Colonic mucosa (tissue), 4 donors: ENCODE results near the gene ANKRD11. TPM values are rescaled to one million over a fixed set of nuclear protein-coding genes. Genes with fewer than 3 reads are reported as not detected.

ENCODE experiments used
- DNase-seq: peaks from one replicate; pipeline ENCODE4 v3.0.0-alpha.2; 2020
- H3K27ac ChIP-seq: fragments of 200-600 bp; one replicate; pipeline ENCODE4 v1.8.0; 2021
- H3K27me3 ChIP-seq: fragments of 200-600 bp; one replicate; pipeline ENCODE4 v1.8.0; 2021
- H3K36me3 ChIP-seq: fragments of 200-600 bp; one replicate; pipeline ENCODE4 v1.8.0; 2021
- H3K4me1 ChIP-seq: fragments of 200-600 bp; one replicate; pipeline ENCODE4 v1.8.0; 2021; ENCODE audit warnings: mild to moderate bottlenecking
- H3K4me3 ChIP-seq: fragments of 200-600 bp; one replicate; pipeline ENCODE4 v1.8.0; 2021
- H3K9ac ChIP-seq, 2 donors: one replicate each; pipeline ENCODE4 v1.7.0; 2013; ENCODE audit warnings: control low read depth in 2 of 2, low read depth in 2 of 2, low read length in 2 of 2
- H3K9me3 ChIP-seq: fragments of 200-600 bp; one replicate; pipeline ENCODE4 v1.8.0; 2021
- intact Hi-C: fragments of 100-400 bp; cut with DNase I; formaldehyde crosslinking; loops from one replicate; pipeline ENCODE4 v1.14.1; 2022
- total RNA-seq, 2 donors: library from RNA; stranded (reverse); fragmentation: NEBNext Ultra II Directional in 1 of 2; extraction: Animal tissue kit (Norgen Biotek cat#: 25700) in 1 of 2; gene quantifications; one replicate each; pipeline ENCODE4 v1.2.1, GENCODE V29; 2021
- TF ChIP-seq, protein P1 (sequence below): fragments of 200-600 bp; IDR thresholded peaks from one replicate; pipeline ENCODE4 v1.8.0; 2022; ENCODE audit warnings: antibody characterized with exemption, mild to moderate bottlenecking
- donor health status: healthy.
- donor health status: DM: no; HTN: no; CAD: no.
- donor health status: DM: no; HTN: no; CAD: no.

Gene ANKRD11
- total RNA-seq, 2 donors from 2014 or later = 69.4 to 129 TPM

DNA sequence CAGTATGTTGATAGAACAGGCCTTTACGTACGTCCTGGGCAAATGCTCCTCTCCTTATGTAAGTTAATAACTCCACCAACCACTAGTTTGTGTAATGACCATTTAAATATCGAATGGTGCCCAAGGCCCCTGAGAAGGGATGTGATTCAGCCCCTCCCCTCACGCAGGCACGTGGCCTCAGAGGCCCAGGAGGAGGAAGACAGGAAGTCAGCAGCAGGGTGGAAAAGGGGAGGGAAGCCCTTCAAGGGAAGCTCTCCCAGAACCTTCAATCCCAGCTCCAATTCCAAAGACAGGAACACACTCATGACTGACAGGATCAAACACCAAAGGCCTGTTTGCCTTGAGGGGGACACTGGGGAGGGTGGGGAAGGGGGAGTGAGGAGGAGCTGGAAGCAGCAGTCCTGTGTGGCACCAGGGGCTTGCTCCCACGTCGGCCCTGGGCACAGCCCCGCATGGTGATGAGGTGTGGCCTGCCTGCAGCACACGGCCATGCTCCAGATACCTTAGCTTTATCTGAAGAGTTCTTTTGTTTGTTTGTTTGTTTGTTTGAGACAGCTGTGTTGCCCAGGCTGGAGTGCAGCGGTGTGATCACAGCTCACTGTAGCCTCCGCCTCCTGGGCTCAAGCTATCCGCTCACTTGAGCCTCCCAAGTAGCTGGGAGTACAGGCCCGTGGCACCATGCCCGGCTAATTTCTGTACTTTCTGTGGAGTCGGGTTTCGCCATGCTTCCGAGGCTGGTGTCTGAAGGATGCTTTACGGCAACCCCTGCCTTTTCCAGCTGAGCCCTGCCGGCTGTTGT, 167.8 kb downstream of the ANKRD11 start:
- Histone ChIP-seq H3K4me1 (peaks cover 34% of the 10 kb centered on the region), H3K4me3 (no peak overlapping the region), H3K9ac (peak overlapping the region in 1 of 2 donors; percentile 19), H3K27me3 (no peaks in the 10 kb centered on the region), H3K36me3 (no peaks in the 10 kb centered on the region), H3K27ac (no peak overlapping the region), H3K9me3 (no peaks in the 10 kb centered on the region)
- TF ChIP-seq, protein P1, sequence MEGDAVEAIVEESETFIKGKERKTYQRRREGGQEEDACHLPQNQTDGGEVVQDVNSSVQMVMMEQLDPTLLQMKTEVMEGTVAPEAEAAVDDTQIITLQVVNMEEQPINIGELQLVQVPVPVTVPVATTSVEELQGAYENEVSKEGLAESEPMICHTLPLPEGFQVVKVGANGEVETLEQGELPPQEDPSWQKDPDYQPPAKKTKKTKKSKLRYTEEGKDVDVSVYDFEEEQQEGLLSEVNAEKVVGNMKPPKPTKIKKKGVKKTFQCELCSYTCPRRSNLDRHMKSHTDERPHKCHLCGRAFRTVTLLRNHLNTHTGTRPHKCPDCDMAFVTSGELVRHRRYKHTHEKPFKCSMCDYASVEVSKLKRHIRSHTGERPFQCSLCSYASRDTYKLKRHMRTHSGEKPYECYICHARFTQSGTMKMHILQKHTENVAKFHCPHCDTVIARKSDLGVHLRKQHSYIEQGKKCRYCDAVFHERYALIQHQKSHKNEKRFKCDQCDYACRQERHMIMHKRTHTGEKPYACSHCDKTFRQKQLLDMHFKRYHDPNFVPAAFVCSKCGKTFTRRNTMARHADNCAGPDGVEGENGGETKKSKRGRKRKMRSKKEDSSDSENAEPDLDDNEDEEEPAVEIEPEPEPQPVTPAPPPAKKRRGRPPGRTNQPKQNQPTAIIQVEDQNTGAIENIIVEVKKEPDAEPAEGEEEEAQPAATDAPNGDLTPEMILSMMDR = no peak
- no peak for DNase-seq
- intact Hi-C loops = no loop called here

DNA sequence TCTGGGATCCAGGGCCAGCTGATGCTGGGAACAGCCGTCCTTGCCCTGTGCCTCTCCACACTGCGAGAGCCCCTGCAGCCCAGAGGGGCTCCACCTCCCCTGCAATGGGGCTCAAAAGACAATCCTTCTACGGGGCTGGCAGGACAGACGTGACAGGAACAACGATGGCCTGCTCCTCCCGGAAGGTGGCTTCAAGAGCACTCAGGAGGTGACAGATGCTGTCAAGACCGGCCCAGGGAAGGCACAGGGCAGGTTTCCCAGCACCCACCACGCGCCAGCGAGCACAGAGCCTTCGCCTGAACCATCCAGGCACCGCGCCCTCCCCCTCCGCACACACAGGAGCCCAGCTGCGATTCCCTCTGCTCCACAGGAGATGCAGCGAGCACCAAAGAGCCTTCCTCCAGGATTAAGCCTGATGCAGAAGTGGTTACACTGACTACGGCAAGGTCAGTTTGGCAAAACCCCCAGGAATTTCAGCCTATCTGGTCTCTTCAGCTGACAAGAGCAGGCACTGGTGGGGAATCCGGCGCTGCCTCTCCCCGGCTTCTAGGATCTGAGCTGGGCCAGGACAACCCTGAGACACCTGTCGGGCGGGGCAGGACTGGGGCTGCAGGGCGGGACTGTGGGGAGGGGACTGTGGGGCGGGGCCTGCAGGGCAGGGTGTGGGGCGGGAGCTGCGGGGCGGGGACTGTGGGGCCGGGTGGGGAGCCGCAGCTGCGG, 169.4 kb downstream of the ANKRD11 start:
- TF ChIP-seq, protein P1 = no peak
- peak overlapping the region; percentile 56 to 66 for H3K9ac ChIP-seq
- no peaks in the 10 kb centered on the region for H3K9me3 ChIP-seq
- intact Hi-C loops = no loop called here
- H3K4me1 ChIP-seq = peaks cover 44% of the 10 kb centered on the region
- no peak overlapping the region for H3K4me3 ChIP-seq
- H3K27ac ChIP-seq = no peak overlapping the region
- H3K36me3 ChIP-seq = no peaks in the 10 kb centered on the region
- DNase-seq = peak; percentile 85
- no peaks in the 10 kb centered on the region for H3K27me3 ChIP-seq

GRCh38 chr16:89319886-89320781, 170.2 kb downstream of the ANKRD11 start:
- Histone ChIP-seq H3K27me3 (no peaks in the 10 kb centered on the region), H3K4me1 (peaks cover 38% of the 10 kb centered on the region), H3K9me3 (no peaks in the 10 kb centered on the region), H3K27ac (no peak overlapping the region), H3K36me3 (no peaks in the 10 kb centered on the region), H3K9ac (peak overlapping the region; percentile 56 to 66), H3K4me3 (no peak overlapping the region)
- DNase-seq = no peak
- intact Hi-C loops = no loop called here
- TF ChIP-seq, protein P1 = no peak

DNA sequence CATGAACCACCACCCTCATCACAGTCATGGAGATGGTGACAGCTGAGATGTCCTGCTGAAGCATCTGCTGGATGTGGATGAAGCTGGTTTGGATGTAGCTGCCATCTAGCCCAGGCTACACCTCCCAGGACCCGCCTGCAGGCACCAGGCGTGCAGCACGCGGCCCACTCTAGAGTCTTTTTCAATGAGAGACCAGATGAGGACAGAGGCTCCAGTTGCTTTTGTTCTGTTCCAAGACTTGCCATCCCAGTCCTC, 170.8 kb downstream of the ANKRD11 start:
- H3K4me3 ChIP-seq = no peak overlapping the region
- no peaks in the 10 kb centered on the region for H3K27me3 ChIP-seq
- intact Hi-C loops = no loop called here
- TF ChIP-seq, protein P1 = no peak
- peaks cover 41% of the 10 kb centered on the region for H3K4me1 ChIP-seq
- H3K9me3 ChIP-seq = no peaks in the 10 kb centered on the region
- no peak for DNase-seq
- peak overlapping the region in 1 of 2 donors; percentile 63 for H3K9ac ChIP-seq
- H3K27ac ChIP-seq = no peak overlapping the region
- no peaks in the 10 kb centered on the region for H3K36me3 ChIP-seq

- H3K4me3 ChIP-seq = no peak overlapping the region
- H3K27ac ChIP-seq = no peak overlapping the region
- no peaks in the 10 kb centered on the region for H3K27me3 ChIP-seq
- DNase-seq = no peak
- no peaks in the 10 kb centered on the region for H3K36me3 ChIP-seq
- H3K4me1 ChIP-seq = peaks cover 41% of the 10 kb centered on the region
- intact Hi-C loops = no loop called here
- H3K9me3 ChIP-seq = no peaks in the 10 kb centered on the region
- TF ChIP-seq, protein P1 = no peak
- H3K9ac ChIP-seq = no peak overlapping the region
Measured at GRCh38 chr16:89318871-89319630, 171.3 kb downstream of the ANKRD11 start.
